Stimulated activated CD4-positive, alpha-beta T cell treated with anti-CD3 and anti-CD28 coated beads, TNF-alpha, amount 100 ng/mL, for 4 hours (primary cell): ENCODE results near the gene PRKG1.
"Not testable (repeated sequence)": the region's sequence is repeated elsewhere in the genome, so short reads cannot be mapped to it uniquely, and the experiment has no call there.

Experiments used
- DNase-seq, 3 experiments: peaks; one replicate each; pipeline ENCODE4 v3.0.0-alpha.2; 2020; ENCODE audit warnings: low read depth in 3 of 3

PRKG1 gene

DNA sequence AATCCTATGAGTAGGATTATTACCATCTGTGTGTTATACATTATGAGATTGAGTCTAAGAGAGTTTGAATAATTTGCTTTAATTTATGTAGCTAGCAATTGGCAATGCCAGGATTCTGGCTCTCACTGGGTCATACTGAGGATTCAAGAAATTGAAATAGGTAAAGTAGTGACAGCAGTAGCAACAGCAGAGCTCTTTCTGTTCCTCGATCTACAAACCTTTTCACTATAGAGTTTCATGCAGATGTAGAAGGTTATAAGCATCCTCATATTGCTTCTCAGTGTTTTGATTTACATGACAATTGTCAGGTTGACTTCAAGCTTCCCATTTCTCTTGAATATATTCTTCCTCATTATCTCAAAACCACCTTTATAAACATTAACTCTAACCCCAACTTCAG, 919.2 kb downstream of the PRKG1 start:
- DNase-seq, result no peak

DNA sequence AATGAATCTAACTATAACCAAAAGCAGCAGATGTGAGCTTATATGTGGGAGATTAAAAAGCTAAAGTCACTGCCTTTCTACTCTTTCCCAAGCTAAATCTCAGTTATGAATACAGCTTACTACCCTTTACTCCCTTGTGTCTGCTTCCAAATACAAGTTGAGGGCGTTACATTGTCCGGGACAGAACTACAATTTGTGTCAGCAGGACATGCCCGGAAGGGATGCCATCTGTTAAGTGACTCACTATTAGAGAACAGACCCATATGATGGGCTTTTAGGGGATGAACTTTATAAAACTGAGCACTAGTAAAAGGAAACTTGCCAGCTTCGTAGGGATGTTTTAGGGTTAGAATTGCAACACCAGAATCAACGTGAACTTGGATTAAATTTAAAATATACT, 924.8 kb downstream of the PRKG1 start:
- DNase-seq, result no peak

DNA sequence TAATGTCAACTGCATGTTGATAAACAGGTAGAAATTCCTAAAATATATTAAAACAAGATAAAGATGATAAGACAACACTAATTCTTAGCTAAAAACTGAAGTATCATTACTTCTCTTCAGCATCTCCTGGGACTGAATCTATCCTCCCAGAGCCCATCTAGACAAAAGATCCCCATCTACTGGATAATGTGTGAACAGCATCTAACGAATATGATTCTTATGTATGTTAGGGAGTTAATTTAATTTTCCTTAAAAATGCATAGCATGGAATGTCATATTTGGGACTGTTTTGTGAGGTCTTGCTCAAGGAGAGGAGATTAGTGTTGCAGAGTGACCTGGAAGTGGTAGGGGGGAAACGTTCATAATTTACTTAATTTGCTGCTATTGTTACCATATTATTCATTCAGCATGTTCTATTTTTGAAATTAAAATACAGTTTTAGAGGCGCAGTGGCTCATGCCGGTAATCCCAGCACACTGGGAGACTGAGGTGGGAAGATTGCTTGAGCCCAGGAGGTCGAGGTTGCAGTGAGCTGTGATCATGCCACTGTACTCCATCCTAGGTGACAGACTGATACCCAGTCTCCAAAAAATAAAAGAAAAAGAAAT, 930.2 kb downstream of the PRKG1 start:
- DNase-seq, result no peak

DNA sequence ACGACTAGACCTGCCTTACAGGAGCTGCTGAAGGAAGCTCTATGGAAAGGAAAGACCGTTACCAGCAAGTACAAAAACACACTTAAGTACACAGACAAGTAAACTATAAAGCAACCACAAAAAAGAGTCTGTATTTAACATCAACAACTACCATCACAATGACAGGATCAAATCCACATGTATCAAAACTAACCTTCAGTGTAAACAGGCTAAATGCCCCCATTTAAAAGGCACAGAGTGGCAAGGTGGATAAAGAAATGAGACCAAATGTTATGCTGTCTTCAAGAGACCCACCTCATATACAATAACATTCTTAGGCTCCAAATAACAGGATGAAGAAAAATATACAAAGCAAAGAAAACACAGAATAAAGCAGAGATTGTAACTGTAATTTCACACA, 932.8 kb downstream of the PRKG1 start:
- no peak for DNase-seq

DNA sequence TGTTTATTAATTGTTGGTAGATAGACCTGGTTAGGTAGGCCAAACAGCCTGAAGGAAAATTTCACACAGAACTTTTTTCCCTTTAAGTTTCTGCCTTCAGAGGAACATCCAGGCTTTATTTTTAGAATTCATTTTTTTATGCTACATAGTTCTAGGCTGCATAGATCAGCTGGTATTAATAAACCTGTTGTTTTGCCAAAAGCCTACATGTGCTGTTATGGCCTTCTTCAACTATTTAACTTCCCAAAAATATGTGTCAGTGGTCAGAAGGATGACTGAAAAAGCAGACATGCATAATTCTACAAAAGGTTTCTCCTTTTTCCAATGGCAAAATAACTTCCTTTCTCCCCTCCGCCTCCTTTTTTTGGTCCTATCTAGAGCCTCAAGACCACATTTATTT, 936.8 kb downstream of the PRKG1 start:
- no peak for DNase-seq

DNA sequence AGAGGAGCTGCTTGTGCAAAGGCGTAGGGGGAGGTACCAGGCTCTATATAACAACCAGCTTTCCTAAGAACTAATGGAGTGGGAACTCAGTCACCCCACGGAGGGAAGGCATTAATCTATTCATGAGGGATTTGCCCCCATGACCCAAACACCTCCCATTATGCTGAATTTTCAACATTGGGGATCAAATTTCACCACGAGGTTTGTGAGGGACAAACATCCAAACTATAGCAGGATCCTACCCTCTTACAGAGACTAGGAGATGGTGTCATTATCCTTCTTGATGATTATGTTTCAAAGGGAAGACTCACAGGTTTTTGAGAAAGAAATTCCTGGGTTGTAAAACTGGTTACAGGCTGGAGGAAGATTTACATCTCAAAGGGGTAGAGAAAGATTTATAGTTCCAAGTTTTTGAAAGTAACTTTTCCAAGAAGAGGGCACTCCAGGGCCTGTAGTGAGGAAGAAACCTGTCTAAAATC, 944.8 kb downstream of the PRKG1 start:
- DNase-seq, result no peak

DNA sequence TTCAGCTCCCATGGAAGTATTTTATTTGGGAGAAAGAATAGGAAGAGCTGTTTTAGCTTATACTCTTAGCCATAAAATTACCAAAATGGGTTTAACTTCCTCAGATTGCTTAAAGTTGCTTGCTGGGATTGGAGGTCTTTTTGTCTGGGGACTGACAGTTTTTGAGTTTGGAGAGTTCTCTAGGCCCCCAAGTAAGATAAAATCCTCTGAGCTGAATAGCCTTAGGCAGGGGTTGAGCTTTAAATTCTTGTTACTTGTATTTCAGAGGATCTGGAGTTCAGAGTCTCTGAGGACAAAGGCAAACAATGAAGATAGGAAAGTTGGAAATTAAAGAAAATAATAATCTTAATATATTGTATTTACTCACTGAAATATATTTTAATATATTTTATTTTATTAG, 945.4 kb downstream of the PRKG1 start:
- DNase-seq, result no peak

DNA sequence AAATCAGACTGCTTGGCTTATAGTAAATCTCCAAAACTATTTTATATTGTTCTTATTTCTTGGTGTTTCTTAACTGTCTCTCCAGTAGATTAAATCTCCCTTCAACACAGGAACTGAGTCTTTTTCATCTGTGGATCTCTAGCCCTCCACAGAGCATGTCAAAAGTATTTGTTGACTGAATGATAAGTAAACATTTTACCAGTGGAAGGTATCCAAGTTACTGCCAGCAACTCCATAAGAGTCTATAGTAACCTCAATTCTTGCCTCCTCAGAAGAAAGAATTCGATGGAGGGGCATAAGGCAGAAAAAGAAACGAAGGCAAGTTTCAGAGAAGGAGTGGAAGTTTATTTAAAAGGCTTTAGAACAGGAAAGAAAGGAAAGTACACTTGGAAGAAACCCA, 945.9 kb downstream of the PRKG1 start:
- no peak for DNase-seq

DNA sequence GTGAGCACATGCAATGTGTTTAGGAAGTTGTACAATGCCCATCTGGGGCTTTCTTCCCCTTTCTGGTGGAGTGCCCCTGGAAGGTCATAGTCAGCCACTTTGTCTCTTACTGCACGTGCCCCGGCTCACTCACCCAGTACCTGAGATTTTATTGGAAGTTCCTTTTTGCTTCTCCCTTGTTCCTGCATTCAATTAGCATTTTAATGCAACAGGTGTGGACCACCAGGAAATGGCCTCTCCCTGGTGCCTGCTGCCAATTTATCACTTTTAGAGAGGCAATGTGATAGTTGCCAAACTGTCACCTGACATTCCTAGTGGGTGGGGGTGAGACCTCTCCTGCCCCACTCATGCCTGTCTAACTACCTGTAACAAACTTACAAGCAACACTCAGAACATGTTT, 946.4 kb downstream of the PRKG1 start:
- DNase-seq, result no peak

DNA sequence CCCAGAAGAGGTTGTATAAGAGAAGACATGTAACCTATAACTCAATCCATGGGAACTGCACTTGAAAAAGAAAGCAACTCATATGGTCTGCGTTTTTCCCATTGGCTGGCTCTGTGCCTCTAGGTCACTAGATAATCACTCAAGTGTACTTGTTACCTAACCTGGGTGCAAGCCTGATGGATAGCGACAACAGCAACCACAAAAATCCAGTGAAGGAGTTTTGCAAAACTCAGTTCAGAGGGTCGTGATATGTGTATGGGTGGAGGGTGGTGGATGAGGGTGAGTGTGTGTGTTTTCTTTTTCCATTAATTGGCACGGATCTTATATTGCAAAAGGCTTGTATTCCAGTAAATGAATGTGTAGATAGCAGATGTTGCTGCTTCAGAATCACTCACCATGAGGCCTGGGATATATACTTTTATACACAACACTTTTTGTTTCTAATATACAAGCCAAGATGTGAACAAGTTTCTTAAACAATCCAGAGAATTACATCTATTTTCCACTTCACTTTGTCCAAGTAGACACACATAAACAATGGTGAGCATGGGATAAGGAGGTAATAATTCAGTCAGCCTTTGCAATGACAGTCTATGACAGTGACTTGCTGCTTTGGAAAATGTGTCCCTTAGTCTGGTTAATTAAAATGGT, 952.9 kb downstream of the PRKG1 start:
- DNase-seq, result no peak

DNA sequence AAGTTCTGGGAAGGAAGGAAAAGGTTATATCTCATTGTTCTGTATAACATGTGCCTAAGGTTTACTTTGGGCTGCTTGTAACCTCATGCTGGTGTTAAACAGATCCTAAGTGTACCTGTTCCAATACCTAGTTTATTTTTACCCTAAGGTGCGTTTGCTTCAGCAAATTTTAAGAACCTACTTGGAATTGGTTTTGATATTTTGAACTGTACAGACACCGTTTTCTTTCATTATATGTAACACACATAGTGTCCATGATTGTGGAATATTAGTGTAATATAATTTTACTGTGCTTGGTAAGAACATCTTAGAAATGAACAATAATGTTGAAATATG, 954.2 kb downstream of the PRKG1 start:
- DNase-seq, result no peak

DNA sequence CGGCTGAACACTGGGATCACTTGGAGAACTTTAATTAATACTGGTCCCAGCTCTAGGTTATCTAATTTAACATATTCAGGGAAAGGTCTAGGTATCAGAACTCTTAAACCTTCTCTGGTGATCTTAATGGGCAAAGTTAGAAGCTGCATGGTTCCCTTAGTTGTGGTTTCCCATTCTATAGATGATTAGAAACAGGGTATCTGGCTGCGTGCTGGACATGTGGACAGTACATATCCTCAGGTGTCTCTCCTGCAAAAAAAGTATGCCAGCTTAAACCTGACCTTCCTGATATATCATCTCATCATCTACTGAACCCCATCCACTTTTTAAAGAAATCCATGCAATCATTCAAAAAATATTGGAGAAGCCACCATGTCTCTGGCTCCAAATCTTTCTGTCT, 955.3 kb downstream of the PRKG1 start:
- no peak for DNase-seq

DNA sequence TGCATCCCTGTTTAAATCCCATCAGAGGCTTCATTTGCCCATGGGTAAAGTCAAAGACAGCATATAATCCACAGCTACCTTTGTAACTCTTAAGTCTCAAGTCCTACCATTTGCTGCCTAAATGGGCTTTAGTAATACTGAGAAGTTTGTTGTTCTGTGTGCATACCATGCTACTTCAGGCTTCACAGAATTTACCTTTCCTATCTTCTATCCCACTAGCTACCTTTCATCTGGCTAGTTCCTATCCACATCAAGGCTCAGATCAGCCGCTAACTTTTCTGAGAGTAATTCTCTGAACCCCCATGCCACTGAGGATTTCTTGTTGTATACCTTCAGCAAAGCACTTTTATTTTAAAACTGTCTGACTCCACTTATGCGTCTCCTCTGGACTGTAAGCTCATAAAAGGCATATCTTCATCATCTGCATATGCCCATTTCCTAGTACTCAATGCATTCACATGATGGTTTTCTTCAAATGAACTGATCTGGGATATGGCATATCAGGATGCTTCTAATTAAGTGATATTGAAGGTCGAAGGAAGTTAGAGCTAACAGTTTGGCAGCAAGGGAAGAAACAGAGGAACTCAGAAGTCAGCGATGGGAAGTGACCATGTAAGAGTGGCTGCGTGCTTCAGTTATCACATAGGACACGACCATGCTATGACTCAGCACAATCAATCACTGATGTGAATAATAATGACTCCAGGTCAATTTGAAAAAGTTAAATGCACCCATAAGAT, 955.9 kb downstream of the PRKG1 start:
- no peak for DNase-seq

DNA sequence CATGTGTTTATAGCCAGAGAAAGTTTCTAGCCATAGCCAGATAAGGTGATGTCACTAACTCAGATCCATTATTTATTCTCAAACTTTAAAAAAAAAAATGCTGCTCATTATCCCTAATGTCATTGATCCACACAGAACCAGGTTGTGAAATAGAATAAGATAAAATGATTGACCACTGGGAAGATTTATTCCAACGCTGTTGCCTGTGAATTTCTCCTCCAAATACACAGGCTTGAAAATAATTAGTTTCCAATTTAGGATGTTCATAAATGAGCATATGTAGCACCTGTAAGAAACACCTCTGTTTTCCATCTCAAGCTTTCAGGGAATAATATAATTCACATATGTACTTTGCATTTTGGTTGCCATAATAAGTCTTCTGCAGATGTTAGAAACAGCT, 956.7 kb downstream of the PRKG1 start:
- DNase-seq, result no peak

DNA sequence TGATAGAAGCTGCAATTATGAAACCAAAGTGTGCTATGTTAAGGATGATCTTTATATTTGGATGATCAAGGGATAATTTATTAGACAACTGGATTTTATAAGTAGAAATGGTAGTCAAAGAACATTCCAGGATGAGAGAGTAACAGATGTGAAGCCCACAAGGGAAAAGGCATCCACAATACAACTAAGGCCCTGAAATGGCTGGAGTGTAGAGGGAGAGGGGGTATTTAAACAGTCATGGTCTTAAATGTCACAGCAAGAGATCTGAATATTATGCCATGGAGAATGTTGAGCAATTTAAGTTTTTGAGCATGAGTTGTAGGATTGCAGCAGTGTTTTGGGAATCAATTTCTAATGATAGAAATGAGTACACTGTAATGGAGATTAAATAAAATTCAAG, 957.5 kb downstream of the PRKG1 start:
- DNase-seq, result no peak

DNA sequence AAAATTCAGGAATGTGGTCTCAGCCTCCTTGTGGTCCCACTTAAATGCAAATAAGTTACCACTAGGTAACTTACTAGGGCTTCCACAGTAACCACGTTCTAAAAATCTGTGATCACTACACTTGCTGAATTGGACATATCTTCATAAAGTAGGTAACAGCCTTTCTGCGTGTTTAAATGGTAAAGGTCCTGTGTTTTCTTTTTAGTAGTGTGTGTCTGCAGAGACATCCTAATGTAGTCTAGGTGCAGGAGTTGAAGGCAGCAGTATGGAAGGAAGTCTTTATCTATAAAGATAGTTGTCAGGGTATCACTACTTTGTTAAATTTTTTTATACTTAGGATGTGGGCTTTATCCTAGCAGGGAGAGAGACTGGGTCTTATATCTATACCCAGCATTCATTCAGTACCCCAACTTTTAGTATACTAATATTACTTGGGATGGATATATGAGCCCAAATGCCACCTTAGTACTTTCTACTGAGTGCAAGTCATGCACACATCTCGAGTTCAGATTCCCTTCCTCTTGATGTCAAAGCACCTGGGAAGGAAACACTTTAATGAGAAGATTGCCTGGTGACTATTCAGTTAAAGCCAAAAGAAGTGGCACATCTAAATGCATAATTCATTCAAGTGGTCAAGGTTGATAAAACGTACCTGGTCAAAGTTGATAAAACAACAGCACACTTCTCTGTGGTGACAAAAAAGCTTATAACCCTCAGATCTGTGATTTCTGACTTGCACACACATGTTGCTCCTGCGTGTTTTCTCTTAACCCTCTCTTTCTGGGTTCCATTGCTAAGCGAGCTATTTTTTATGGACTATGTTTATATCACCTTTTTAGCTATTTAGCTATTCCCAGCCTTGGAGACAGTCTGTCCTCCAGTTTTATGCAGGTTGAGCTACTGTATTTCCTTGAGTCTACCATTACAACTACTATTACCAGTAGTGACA, 958.7 kb downstream of the PRKG1 start:
- DNase-seq, result no peak

DNA sequence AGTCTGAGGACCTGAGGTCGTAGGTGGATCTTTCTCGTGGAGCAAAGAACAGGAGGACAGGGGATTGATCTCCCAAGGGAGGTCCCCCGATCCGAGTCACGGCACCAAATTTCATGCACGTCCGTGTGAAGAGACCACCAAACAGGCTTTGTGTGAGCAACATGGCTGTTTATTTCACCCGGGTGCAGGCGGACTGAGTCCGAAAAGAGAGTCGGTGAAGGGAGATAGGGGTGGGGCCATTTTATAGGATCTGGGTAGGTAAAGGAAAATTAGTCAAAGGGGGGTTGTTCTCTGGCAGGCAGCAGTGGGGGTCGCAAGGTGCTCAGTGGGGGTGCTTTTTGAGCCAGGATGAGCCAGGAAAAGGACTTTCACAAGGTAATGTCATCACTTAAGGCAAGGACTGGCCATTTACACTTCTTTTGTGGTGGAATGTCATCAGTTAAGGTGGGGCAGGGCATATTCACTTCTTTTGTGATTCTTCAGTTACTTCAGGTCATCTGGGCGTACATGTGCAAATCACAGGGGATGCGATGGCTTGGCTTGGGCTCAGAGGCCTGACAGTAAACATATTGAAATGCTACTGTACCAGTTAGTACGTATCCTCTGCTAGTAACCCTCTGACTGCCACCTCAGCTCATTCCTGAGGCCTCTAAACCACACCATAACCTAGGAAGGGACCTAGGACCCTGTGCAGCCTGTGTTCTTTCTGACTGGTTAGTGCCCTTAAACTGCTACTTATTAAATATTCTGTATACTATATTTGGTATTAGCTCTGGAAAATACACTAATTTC, 964.9 kb downstream of the PRKG1 start:
- not testable (repeated sequence) for DNase-seq

DNA sequence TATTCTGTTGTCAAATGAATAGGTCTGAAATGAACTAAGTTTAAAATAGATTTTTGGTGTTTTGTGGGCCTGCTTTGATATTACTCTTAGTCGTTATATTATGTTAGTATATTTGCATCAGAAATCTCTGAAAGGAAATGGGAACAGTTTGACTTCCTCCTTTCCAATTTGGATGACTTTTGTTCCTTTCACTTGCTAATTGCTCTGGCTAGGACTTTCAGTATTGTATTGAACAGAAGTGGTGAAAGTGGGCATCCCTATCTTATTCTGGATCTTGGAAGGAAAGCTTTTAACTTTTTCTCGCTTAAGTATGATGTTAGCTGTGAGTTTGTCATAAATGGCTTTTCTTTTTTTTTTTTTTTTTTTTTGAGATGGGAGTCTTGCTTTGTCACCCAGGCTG, 966.2 kb downstream of the PRKG1 start:
- no peak for DNase-seq

DNA sequence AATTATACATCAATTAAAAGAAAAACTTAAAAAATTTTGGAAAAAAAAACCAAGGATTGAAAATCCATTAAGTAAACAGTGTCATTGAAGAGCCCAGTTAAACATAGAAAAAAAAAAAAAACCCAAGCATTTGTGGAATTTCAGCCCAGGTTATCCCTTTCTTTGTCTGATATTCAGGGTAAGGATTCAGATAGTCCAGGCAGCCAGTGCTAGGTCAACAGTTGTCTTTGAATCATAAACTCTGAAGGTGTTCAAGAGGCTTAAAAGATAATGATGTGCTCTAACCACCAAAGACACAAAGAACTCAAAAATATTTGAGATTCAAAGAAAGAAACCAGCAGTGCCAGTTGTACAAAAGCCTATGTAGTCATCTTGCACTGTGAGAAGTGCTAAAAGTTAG, 969.5 kb downstream of the PRKG1 start:
- no peak for DNase-seq

DNA sequence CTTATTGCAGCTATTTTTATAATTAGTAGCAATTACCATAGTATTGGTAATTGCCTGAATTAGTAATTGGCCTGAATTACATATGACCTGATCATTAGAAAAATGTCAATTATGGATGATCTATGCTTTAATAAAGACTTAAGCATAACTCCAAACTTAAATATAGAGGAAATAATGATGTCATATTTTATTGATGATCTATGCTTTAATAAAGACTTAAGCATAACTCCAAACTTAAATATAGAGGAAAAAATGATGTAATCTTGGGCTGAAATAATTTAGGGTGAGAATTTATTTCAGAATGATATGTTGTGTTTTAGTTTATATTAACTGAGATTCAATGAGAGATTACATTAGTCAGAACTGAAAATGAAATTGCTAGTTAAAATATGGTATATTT, 973.8 kb downstream of the PRKG1 start:
- DNase-seq, result no peak

DNA sequence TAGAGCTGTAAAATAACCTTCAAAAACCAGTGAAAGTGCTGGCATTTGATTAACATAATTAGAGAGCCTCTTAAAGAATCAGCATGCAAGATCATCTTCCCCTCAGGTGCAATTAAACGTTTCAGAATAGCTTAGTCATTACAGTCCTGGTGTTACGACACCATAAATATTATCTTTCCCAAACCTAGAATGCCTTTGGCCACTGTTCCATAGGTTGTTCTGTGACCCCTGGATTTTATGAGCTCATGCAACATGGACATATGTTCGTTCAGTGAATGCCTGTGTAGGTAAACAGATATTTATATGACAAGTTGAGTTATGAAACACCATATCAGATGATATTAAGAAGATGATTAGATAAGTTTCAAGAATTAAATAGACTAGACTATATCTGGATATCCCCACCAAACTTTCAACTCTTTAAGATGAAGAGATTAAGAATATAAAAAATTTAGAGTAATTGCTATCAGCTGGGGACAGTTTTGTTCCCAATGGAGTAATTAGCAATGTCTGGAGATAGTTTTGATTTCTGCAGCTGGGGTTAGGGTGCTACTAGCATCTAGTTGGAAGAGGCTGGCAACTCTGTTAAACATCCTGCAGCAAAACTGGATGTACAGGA, 976.3 kb downstream of the PRKG1 start:
- no peak for DNase-seq
